Neural cell (in vitro differentiated cells): Measurements from ENCODE around the gene DHRS3. TPM values are rescaled to one million over a fixed set of nuclear protein-coding genes. Genes with fewer than 3 reads are reported as not detected.

ENCODE experiments used
- H2AFZ ChIP-seq: fragments of 200-600, 300-800 bp; sonication (generic), shearing (Covaris generic); 2 replicates; pipeline ENCODE4 v1.6.0; 2014; ENCODE audit warnings: low read depth, mild to moderate bottlenecking, antibody characterized with exemption, low read length, moderate library complexity
- H3F3A ChIP-seq: fragments of 200-600 bp; shearing (Covaris generic); 2 replicates; pipeline ENCODE4 v1.6.1; 2016; ENCODE audit warnings: mild to moderate bottlenecking, moderate library complexity, mixed read lengths, antibody characterized with exemption, low read length; ENCODE audit not compliant: insufficient read depth, poor library complexity, severe bottlenecking
- H3K27ac ChIP-seq: fragments of 200-600, 300-800 bp; sonication (generic), shearing (Covaris generic); 2 replicates; pipeline ENCODE4 v1.5.1; 2014; ENCODE audit warnings: mild to moderate bottlenecking, low read length, moderate library complexity
- H3K27me3 ChIP-seq: fragments of 300-800, 200-600 bp; sonication (generic), shearing (Covaris generic); 2 replicates; pipeline ENCODE4 v1.6.0; 2014; ENCODE audit warnings: mild to moderate bottlenecking, low read depth, low read length, moderate library complexity; ENCODE audit not compliant: insufficient read depth
- H3K36me3 ChIP-seq: fragments of 300-800, 200-600 bp; sonication (generic), shearing (Covaris generic); 2 replicates; pipeline ENCODE4 v1.5.1; 2014; ENCODE audit warnings: mild to moderate bottlenecking, antibody characterized with exemption, low read length, moderate library complexity; ENCODE audit not compliant: insufficient read depth
- H3K4me2 ChIP-seq: fragments of 300-800, 200-600 bp; sonication (generic), shearing (Covaris generic); 2 replicates; pipeline ENCODE4 v1.6.0; 2014; ENCODE audit warnings: mild to moderate bottlenecking, low read length
- H3K4me3 ChIP-seq: fragments of 300-800, 200-600 bp; sonication (generic), shearing (Covaris generic); 2 replicates; pipeline ENCODE4 v1.5.1; 2014; ENCODE audit warnings: mild to moderate bottlenecking, low read length, moderate library complexity
- H3K79me2 ChIP-seq: fragments of 200-600 bp; shearing (Covaris generic); replicated peaks from 2 replicates; pipeline ENCODE4 v1.6.0; 2014; ENCODE audit warnings: mild to moderate bottlenecking, low read length, moderate library complexity; ENCODE audit not compliant: insufficient read depth
- H3K9ac ChIP-seq: fragments of 300-800, 200-600 bp; sonication (generic), shearing (Covaris generic); 2 replicates; pipeline ENCODE4 v1.6.1; 2016; ENCODE audit warnings: mild to moderate bottlenecking, low read length, mixed read lengths
- H3K9me2 ChIP-seq: fragments of 200-600 bp; shearing (Covaris generic); 2 replicates; pipeline ENCODE4 v1.6.1; 2016; ENCODE audit warnings: mild to moderate bottlenecking, low read length, mixed read lengths; ENCODE audit not compliant: insufficient read depth
- H3K9me3 ChIP-seq: fragments of 200-600, 300-800 bp; sonication (generic), shearing (Covaris generic); 2 replicates; pipeline ENCODE4 v1.6.1; 2016; ENCODE audit warnings: mild to moderate bottlenecking, mixed run types, low read length, moderate library complexity, mixed read lengths
- H4K20me1 ChIP-seq: fragments of 200-600 bp; shearing (Covaris generic); 2 replicates; pipeline ENCODE4 v1.6.1; 2016; ENCODE audit warnings: mild to moderate bottlenecking, mixed run types; ENCODE audit not compliant: insufficient read depth
- CTCF ChIP-seq: fragments of 450-650 bp; IDR thresholded peaks from 2 replicates; pipeline ENCODE4 v1.5.1; 2014; ENCODE audit warnings: antibody characterized with exemption, mild to moderate bottlenecking, moderate library complexity; ENCODE audit not compliant: poor library complexity, severe bottlenecking
- EP300 ChIP-seq: fragments of 450-650 bp; conservative IDR thresholded peaks from 2 replicates; pipeline ENCODE4 v1.6.1; 2014; ENCODE audit warnings: antibody characterized with exemption, mild to moderate bottlenecking, moderate library complexity; ENCODE audit not compliant: poor library complexity, severe bottlenecking
- EZH2 ChIP-seq: fragments of 200-600, 300-800 bp; shearing (Covaris generic), sonication (generic); IDR thresholded peaks from 2 replicates; pipeline ENCODE4 v1.6.1; 2014; ENCODE audit warnings: antibody characterized with exemption, low read length, borderline replicate concordance, mild to moderate bottlenecking; ENCODE audit not compliant: insufficient read depth, poor library complexity, severe bottlenecking
- MXI1 ChIP-seq: fragments of 450-650 bp; conservative IDR thresholded peaks from 2 replicates; pipeline ENCODE4 v1.6.1; 2014; ENCODE audit warnings: antibody characterized with exemption, mild to moderate bottlenecking; ENCODE audit not compliant: poor library complexity, severe bottlenecking
- POLR2AphosphoS5 ChIP-seq: IDR thresholded peaks from 2 replicates; pipeline ENCODE4 v1.6.1; 2012
- RAD21 ChIP-seq: fragments of 450-650 bp; conservative IDR thresholded peaks from 2 replicates; pipeline ENCODE4 v1.6.1; 2014; ENCODE audit warnings: antibody characterized with exemption, mild to moderate bottlenecking, moderate library complexity
- REST ChIP-seq: IDR thresholded peaks from 2 replicates; pipeline ENCODE4 v1.6.1; 2012; ENCODE audit warnings: borderline replicate concordance
- SMC3 ChIP-seq: fragments of 450-650 bp; conservative IDR thresholded peaks from 2 replicates; pipeline ENCODE4 v1.6.1; 2014; ENCODE audit warnings: antibody characterized with exemption, mild to moderate bottlenecking, moderate library complexity; ENCODE audit not compliant: poor library complexity
- TAF1 ChIP-seq: IDR thresholded peaks from 2 replicates; pipeline ENCODE4 v1.6.1; 2012; ENCODE audit warnings: low read depth
- polyA plus RNA-seq: library from polyadenylated mRNA; depleted of rRNA; stranded (reverse); fragments of >200 nt; gene quantifications from 2 replicates; pipeline ENCODE4 v1.2.3, GENCODE V29; 2014

DHRS3 gene
- polyA plus RNA-seq, 1 donor from 2014 or later: 0.22 TPM

- no peak overlapping the region for H3K27ac ChIP-seq
- H3K9me2 ChIP-seq: no peaks in the 10 kb centered on the region
- peaks cover under 1% of the 10 kb centered on the region for H3F3A ChIP-seq
- no peak overlapping the region for H2AFZ ChIP-seq
- H4K20me1 ChIP-seq: no peaks in the 10 kb centered on the region
- no peak overlapping the region for H3K4me3 ChIP-seq
- no peak overlapping the region for H3K4me2 ChIP-seq
- peaks cover 24% of the 10 kb centered on the region for H3K27me3 ChIP-seq
- H3K9ac ChIP-seq: no peak overlapping the region
- H3K36me3 ChIP-seq: no peaks in the 10 kb centered on the region
- no peaks in the 10 kb centered on the region for H3K9me3 ChIP-seq
- no peaks in the 10 kb centered on the region for H3K79me2 ChIP-seq
- TF ChIP-seq TAF1 (no peak), EP300 (no peak), REST (no peak), MXI1 (no peak), RAD21 (no peak), EZH2 (no peak), POLR2AphosphoS5 (no peak), CTCF (no peak), SMC3 (no peak)
Observed at GRCh38 chr1:12622506-12622905, 4.5 kb upstream of the DHRS3 start.

- Histone ChIP-seq H3K27ac (no peak overlapping the region), H4K20me1 (no peaks in the 10 kb centered on the region), H3K9ac (no peak overlapping the region), H3K4me2 (no peak overlapping the region), H3K79me2 (no peaks in the 10 kb centered on the region), H3K36me3 (no peaks in the 10 kb centered on the region), H3K27me3 (peaks cover 33% of the 10 kb centered on the region), H3F3A (peaks cover 3% of the 10 kb centered on the region), H3K9me2 (no peaks in the 10 kb centered on the region), H3K4me3 (no peak overlapping the region), H2AFZ (no peak overlapping the region), H3K9me3 (no peaks in the 10 kb centered on the region)
- TF ChIP-seq REST: no peak
- TF ChIP-seq MXI1: no peak
- TF ChIP-seq EZH2: no peak
- no peak for TF ChIP-seq TAF1
- TF ChIP-seq RAD21: no peak
- no peak for TF ChIP-seq POLR2AphosphoS5
- no peak for TF ChIP-seq SMC3
- TF ChIP-seq EP300: no peak
- no peak for TF ChIP-seq CTCF
Observed at GRCh38 chr1:12621346-12622335, 3.6 kb upstream of the DHRS3 start.
